Measurements from ENCODE around the gene ISL2.

Gene ISL2

GRCh38 chr15:76380249-76380648 lies 43.7 kb downstream of the ISL2 start:
- DNase-seq, result no peak

GRCh38 chr15:76381366-76381765 lies 44.8 kb downstream of the ISL2 start:
- DNase-seq, result no peak

- no peak for DNase-seq
These were observed 46.6 kb downstream of the ISL2 start for GRCh38 chr15:76382987-76383728.

- DNase-seq, result no peak
These were observed 47.8 kb downstream of the ISL2 start for GRCh38 chr15:76384409-76384808.

- no peak for DNase-seq
These were observed 49.6 kb downstream of the ISL2 start for GRCh38 chr15:76386178-76386577.

- DNase-seq, result no peak
These were observed 50.4 kb downstream of the ISL2 start for GRCh38 chr15:76386926-76387325.

- no peak for DNase-seq
These were observed 54.0 kb downstream of the ISL2 start for GRCh38 chr15:76390571-76390970.

- no peak for DNase-seq
These were observed 54.7 kb downstream of the ISL2 start for GRCh38 chr15:76391309-76391708.

- no peak for DNase-seq
These were observed 55.3 kb downstream of the ISL2 start for GRCh38 chr15:76391847-76392246.

All from GF-D8 (cell line).